HG03457 (cell line): Measurements from ENCODE around the gene STPG1.

Experiments
- ATAC-seq: cut with Tn5 transposase; IDR thresholded peaks from one replicate; pipeline ENCODE4 v1.9.1; 2021; ENCODE audit warnings: moderate number of reproducible peaks; ENCODE audit not compliant: unreplicated experiment

STPG1 gene

DNA sequence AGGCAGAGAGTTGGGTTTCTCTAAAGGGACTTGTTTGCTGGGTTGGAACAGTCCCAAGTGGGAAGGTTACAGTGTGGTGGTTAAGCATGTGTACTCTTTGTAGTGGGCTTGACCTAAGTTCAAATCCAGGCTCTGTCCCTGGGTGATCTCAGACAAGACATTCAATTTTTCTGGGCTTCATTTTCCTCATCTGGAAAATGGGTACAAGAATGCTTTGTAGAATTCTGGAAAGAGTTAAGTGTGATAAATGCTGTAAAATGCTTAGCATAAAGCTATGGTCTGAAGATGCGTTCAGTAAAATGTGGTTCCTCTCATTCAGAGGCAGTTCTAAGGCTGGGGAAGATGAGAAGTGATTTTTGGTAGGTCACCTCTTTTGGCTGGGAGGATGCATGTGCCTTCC lies 93.6 kb downstream of the STPG1 start:
- no peak for ATAC-seq

DNA sequence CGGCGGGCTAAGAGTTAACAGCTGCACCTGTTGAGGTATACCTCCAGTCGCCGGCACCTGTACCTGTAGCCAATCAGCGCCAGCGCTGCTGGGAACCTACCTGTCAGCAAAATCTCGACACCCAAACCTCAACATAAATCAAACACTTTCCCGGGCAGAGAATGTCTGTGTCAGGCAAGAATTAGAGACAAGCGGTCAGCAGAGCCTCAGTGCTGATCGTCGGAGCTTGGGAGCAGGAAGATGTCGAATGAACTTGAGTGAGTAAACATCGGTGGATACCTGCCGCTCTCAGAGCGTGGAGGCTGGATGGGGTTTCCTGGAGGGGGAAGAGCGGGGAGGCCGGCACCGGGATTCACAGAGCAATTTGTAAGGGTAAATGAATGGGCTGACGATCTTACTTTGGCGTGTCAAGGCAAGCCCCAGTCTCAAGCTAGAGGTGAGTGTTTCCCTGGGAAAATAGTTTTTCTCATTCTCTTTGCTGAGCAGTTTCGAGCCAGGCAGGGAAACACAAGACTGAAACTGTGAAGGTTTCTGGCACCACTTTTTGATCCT lies 94.2 kb downstream of the STPG1 start, which contains the start of gene GRHL3:
TSS of gene GRHL3 (plus strand) at position 46 of the 552 bp plus-strand sequence. CDS start at position 241, 195 bp downstream.
- no peak for ATAC-seq

DNA sequence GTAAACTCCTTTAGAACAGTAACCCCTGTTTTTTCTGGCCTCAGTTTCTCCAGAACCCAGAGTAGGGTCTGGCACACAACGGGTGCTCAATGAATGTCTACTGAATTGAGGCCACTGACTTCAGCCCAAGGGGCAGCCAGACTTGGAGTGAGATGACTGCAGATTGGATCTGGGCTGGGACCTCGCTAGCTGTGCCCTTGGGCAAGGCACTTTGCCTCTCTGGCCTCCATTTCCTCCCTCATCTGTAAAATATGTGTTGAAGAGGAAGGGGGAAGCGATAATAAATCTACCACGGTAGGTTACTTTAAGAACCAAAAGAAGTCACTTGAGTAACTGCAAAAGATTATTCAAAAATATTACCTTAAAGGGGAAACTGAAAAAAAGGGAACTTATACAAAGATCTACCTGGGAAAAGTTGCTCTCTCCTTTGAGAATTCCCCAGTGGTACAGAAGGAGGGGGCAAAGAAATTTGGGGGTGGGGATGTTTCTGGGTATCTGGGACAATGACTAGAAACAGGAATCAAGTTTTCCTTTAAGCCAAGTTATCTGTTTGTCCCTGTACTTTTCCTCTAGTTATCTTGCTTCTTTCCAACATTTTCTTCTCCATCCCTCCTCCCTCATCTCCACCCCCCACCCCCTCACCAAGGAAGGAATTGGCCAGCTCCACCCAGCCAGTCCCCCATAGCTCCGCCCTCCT lies 94.8 kb downstream of the STPG1 start:
- no peak for ATAC-seq

DNA sequence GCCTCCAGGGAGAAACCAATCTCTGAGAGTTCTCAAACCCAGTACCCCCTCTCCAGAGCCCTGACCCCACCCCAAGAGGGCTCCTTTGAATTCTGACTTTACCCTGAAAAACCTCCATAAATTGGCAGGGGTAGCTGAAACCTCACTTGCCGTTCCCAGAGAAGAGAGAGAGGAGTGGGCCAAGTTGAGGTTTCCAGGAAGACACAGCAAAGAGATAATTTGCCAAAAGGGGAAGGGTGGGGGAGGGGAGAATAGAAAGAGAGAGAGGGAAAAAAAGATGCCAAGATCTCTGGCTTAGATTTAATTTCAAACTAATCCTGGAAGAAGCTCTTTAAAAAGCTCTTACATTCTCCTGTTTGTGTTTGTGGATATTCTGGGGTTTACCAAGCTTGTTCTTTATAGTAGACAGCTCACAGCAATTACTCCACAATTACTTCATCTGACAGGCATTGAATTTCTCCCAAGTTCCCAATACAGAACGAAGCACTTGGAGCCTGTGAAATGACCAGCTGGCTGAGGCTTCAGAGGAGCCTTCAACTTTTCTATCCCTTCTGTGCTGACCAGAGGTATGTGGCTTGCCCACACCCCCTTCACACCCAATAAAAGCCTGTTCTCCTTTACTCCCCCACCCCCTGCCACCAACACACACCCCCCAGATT lies 95.5 kb downstream of the STPG1 start:
- ATAC-seq = no peak

DNA sequence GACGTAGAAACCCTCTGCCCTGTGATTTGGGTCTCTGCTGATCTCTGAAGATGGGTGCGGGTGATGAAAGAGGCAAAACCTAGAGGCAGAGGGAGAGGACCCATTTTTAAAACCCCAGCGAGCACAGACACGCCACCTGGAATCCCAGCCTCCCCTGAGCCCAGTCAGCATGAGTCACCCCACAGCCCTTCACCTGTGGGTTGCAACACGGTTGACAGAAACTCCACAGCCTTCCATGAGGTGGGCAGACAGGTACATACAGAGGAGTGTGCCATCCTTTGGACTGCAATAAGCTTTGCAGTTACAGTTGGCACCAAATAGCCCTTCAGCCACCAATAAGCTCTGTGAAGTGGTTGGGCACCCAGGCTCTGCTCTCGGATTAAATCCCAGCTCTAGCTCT lies 96.5 kb downstream of the STPG1 start:
- ATAC-seq = no peak

DNA sequence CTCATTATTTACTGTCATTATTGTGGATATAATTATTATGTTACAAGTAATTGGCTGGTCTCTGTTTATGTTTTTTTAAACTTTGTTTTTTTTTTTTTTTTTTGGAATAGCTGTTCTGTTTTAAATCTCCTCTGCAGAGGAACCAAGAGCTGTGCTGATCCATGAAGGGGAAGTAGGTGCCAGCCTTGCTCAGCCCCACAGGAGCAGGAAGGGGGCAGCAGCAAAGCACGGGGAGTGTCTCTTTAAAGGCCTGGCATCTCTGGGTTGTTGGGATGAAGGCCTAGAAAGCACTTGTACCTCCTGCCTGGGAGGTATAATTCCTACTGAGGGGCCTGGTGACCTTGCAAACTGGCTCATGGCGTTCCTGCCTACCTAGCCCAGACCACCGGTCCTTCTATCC lies 96.9 kb downstream of the STPG1 start:
- ATAC-seq = no peak

DNA sequence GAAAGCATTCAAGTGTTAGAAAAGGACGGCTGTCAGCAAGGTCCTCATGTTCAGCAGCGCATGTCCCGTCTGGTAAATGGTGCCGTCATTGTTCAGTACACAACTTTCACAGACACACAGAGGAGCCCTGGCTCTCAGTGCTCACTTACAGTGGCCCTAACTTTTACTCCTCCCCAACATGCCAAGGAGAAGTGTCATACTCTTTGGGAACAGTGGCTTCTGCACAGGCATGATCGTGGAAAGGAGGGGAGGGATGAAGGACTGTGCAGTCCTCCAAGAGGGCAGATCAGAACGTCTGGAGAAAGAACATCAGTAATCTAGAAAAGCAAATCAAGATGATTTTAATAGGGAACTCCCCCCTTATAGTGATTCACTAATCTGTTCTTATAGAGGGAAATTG lies 98.2 kb downstream of the STPG1 start:
- no peak for ATAC-seq

DNA sequence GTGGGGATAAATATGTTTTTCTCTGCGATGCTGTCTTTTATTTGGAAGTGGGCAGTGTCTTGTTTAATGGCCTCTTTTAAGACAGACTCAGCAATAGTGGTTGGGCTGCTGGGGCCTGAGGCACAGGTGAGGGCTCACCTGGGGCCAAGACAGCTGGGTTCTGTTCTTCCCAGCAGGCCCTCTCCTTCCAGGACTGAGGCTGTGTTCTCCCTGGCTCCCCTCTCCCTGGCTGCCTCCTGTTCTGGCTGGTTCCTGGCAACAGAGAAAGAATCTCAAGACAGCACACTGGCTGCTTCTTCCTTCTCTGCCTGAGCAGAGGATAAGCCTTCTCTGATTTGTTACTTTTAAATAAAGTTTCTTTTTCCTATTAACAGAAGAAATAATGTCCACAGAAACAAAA lies 101.8 kb downstream of the STPG1 start:
- no peak for ATAC-seq

DNA sequence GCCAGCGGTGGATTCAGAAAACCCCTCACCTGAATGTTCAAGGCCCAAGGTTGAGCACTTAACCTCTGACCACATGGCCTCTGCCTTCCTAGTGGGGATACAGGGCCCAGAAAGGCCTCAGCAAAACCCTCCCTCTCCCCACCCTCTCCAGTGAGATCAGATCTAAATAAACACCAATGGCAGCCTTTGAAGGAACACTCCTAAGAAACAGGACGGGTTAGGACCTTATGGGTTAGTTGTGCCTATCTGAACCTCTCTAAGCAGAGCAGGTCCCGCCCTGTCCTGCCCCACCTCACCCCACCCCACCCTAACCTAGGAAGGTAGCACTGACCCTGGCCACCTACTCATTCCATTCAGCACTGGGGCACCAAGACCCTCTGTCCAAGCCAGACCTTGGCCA lies 102.3 kb downstream of the STPG1 start:
- no peak for ATAC-seq

DNA sequence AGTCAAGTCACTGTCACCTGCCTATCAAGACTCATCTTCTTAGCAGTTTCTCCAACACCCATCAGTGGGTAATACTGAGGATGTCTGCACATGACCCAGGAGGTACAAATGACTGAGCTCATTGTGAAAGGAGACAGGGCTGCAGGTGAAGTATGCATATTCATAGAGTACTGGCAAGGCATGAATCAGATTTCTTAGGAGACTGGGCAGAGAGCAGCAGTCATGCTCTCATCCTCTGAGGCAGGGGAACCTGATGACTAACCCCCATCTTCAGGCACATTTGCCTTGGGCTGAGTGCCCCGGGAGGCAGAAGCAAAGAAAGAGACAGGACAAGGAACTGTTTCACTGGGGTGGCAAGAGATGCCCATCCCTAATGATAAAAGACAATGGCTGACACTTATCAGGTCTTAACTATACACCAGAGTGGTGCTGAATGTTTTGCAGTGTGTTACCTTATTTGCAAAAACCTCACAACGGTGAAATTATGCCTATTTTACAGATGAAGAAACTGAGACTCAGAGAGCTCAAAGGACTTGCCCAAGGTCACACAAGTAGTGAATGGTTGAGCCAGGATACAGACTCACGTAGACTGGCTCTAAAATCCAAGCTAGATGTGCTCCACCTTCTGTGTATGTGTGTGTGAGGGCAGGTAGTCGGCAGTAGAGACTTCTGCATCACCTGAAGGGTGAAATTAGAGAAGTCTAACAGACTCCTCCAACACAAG lies 103.7 kb downstream of the STPG1 start:
- ATAC-seq = no peak

DNA sequence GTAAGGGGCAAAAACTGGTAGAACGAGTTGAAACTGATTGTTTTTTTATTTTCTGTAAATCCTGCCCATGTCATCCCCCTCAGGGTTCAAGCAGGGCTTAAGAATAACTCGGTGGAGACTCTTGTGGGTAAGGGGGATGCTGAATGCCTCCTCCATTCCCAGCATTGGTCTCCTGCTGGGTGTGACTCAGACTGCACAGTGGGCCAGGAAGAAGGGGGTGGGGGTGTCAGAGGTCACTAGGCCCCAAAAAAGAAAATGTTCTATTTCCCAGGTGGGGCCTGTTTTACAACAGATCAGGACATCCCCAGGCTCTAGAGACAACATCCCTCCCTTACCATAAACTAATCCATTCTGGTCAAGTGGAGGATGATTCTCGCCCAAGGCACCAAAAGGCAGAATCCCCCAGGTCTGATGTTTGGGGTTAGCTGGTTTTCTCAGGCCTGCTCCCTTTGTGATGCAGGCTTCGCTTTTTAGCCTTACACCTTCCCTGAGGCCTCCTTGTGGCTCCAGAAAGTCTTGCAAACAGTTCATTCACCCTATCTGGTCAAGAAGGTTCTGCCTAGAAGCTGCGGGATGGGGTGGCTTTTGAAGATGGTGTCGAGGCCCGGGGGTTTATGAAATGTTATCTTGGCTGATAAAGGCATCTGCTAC lies 105.1 kb downstream of the STPG1 start:
- ATAC-seq = no peak
